Measurements from ENCODE around the gene SLC16A3.

SLC16A3 gene

DNA sequence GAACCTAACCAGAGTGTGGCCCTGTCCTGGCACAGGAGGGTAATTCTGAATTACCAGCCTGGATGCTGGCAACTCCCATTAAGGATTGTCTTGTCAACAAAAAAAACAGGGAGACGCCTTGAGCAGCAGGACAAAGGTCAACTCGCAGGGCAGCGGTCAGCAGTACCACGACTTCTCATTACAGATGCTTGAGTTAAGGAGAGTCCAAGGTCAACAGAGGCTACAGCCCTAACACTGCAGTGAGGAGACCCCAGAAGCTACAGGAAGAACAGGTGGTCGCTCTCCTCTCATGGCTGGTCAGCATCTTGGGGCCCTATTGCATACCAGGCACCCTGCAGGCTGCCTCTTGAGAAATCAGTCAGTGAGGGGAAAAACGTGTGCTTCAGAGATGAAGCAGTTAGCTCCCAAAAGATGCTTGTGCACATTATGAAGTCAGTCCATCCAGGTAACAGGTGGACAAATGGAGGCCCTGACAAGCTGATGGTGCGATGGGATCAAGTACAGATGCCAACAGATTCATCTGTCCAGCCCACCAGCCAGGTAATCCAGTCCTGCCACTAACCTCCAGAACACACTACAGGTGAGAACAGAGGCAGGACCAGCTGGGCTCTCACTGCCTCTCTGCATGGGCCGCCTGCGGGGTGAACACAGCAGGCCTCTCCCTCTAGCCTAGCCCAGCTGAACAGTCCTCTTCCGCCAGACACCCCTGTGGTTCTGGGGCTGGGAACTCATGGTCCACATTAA, 40.5 kb downstream of the SLC16A3 start:
- Mint-ChIP-seq H3K27ac (no peak overlapping the region), H3K27me3 (ENCODE audit: low read depth) (no peaks in the 10 kb centered on the region), H3K4me1 (ENCODE audit: low read depth) (peaks cover 47% of the 10 kb centered on the region), H3K4me3 (no peak overlapping the region), H3K9me3 (no peaks in the 10 kb centered on the region), H3K36me3 (ENCODE audit: low read depth) (peaks cover 38% of the 10 kb centered on the region)

DNA sequence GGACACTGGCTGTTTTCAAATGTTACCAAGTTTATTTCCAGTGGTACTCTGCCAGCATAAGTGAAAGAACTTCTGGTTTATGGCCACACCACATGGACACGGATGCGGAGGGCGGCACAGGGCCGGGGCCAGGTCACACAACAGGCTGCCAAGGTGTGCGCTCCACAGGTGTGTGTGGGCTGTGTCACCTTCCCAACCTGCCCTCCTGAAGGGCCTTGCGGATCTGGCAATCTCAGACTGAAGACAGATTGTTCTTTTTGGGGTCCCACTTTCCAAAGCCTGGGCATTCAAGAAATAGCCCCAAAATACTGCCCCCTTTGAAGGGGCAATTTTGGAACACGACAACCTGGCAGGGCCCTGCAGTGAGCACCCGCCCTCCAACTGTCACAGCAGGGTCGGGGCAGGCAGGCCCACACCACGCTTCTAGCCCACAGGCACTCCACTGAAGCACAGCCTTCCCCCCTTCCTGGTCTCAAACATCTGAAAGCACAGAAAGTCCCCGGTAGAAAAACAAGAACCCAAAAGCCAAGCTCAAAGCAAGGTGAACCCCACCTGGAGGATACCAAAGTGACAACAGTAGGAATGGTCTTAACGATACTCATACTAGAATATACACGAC, 41.1 kb downstream of the SLC16A3 start:
- H3K27me3 Mint-ChIP-seq (ENCODE audit: low read depth) = no peaks in the 10 kb centered on the region
- H3K36me3 Mint-ChIP-seq (ENCODE audit: low read depth) = peaks cover 32% of the 10 kb centered on the region
- no peaks in the 10 kb centered on the region for H3K9me3 Mint-ChIP-seq
- H3K4me3 Mint-ChIP-seq = peak overlapping the region; percentile 43
- H3K4me1 Mint-ChIP-seq (ENCODE audit: low read depth) = peaks cover 50% of the 10 kb centered on the region
- peak overlapping the region; percentile 43 for H3K27ac Mint-ChIP-seq

- Mint-ChIP-seq H3K4me3 (peak overlapping the region; percentile 43), H3K27ac (peak overlapping the region; percentile 15), H3K27me3 (ENCODE audit: low read depth) (no peaks in the 10 kb centered on the region), H3K4me1 (ENCODE audit: low read depth) (peaks cover 50% of the 10 kb centered on the region), H3K9me3 (no peaks in the 10 kb centered on the region), H3K36me3 (ENCODE audit: low read depth) (peaks cover 29% of the 10 kb centered on the region)
Observed at GRCh38 chr17:82270651-82271050, 41.8 kb downstream of the SLC16A3 start.

- Mint-ChIP-seq H3K36me3 (ENCODE audit: low read depth) (peaks cover 22% of the 10 kb centered on the region), H3K4me1 (ENCODE audit: low read depth) (peaks cover 47% of the 10 kb centered on the region), H3K27ac (no peak overlapping the region), H3K27me3 (ENCODE audit: low read depth) (no peaks in the 10 kb centered on the region), H3K9me3 (no peaks in the 10 kb centered on the region), H3K4me3 (peak overlapping the region; percentile 97)
Observed at GRCh38 chr17:82271401-82271800, 42.6 kb downstream of the SLC16A3 start.

- Mint-ChIP-seq H3K27me3 (ENCODE audit: low read depth) (no peaks in the 10 kb centered on the region), H3K27ac (peak overlapping the region; percentile 98), H3K36me3 (ENCODE audit: low read depth) (peaks cover 20% of the 10 kb centered on the region), H3K4me1 (ENCODE audit: low read depth) (peaks cover 37% of the 10 kb centered on the region), H3K4me3 (peak overlapping the region; percentile 97), H3K9me3 (no peaks in the 10 kb centered on the region)
Observed at GRCh38 chr17:82272495-82273326, 43.9 kb downstream of the SLC16A3 start.

- H3K4me1 Mint-ChIP-seq (ENCODE audit: low read depth) = peaks cover 32% of the 10 kb centered on the region
- H3K27me3 Mint-ChIP-seq (ENCODE audit: low read depth) = no peaks in the 10 kb centered on the region
- H3K27ac Mint-ChIP-seq = peak within 1 kb of the TSS; percentile 98
Observed at GRCh38 chr17:82273327-82274133, 44.7 kb downstream of the SLC16A3 start, which contains the start of gene CSNK1D. Gene CSNK1D, minus strand, starts transcription at chr17:82273700. Its CDS starts 319 bp downstream, at chr17:82273381.

DNA sequence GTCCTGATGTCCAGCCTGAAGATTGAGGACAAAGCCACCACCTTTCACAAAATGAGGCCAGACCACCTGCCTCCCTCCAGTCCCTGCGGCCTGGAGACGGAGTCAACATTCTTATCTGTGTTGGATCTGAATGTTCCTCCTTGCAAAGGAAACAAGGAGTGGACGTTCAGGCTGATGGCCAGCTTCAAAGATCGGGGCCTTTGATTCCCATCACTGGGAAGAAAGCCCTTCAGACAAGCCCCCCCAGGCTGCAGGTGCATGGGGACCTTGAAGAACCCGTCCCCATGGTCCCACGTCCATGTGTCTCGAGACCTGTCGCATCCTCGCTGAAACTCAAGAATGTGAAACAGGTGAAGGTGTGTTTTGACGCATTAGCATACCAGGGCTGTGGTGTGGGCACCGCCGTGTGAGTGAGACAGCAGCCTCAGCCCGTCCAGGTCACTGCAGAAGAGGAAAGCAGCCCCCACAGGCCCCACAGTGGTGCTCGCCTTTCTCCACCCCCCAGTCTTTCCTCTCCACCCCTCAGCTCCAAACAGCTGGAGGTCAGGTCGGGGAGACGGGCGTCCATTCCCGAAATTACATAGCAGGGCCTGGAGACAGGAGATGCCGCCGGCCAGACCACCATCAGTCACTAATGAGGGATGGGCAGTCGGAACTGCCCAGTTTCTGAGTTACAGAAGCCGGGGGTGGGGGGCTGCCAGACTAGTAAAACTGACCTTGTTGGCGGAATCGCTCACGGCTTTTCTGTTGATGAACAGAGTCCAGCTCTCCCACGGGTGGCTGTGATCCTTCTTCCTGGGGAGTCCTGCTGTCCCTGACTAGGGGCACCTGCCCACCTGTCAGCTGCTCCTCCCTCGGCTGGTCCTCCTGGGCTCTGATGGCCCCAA, 45.5 kb downstream of the SLC16A3 start:
- no peaks in the 10 kb centered on the region for H3K9me3 Mint-ChIP-seq

More at GRCh38 chr17:82273327-82274133, 44.7 kb downstream of the SLC16A3 start, which contains the start of gene CSNK1D:
- Mint-ChIP-seq H3K9me3 (no peaks in the 10 kb centered on the region), H3K4me3 (peak within 1 kb of the TSS; percentile 97), H3K36me3 (ENCODE audit: low read depth) (peaks cover 20% of the 10 kb centered on the region)

GRCh38 chr17:82275326-82275725, 46.5 kb downstream of the SLC16A3 start:
- no peaks in the 10 kb centered on the region for H3K9me3 Mint-ChIP-seq
- H3K27ac Mint-ChIP-seq = no peak overlapping the region
- H3K4me3 Mint-ChIP-seq = no peak overlapping the region
- H3K4me1 Mint-ChIP-seq (ENCODE audit: low read depth) = peaks cover 19% of the 10 kb centered on the region
- H3K27me3 Mint-ChIP-seq (ENCODE audit: low read depth) = no peaks in the 10 kb centered on the region
- H3K36me3 Mint-ChIP-seq (ENCODE audit: low read depth) = peaks cover 12% of the 10 kb centered on the region

More for the DNA sequence above, 45.5 kb downstream of the SLC16A3 start:
- Mint-ChIP-seq H3K27ac (peak overlapping the region; percentile 1), H3K27me3 (ENCODE audit: low read depth) (no peaks in the 10 kb centered on the region), H3K36me3 (ENCODE audit: low read depth) (peaks cover 17% of the 10 kb centered on the region), H3K4me3 (peak overlapping the region; percentile 17), H3K4me1 (ENCODE audit: low read depth) (peaks cover 26% of the 10 kb centered on the region)

- H3K9me3 Mint-ChIP-seq = no peaks in the 10 kb centered on the region
- no peaks in the 10 kb centered on the region for H3K27me3 Mint-ChIP-seq (ENCODE audit: low read depth)
- no peak overlapping the region for H3K27ac Mint-ChIP-seq
- H3K4me3 Mint-ChIP-seq = peak overlapping the region; percentile 30
- H3K36me3 Mint-ChIP-seq (ENCODE audit: low read depth) = peaks cover 6% of the 10 kb centered on the region
- peaks cover 22% of the 10 kb centered on the region for H3K4me1 Mint-ChIP-seq (ENCODE audit: low read depth)
Observed at GRCh38 chr17:82276938-82277337, 48.1 kb downstream of the SLC16A3 start.

GRCh38 chr17:82277851-82278250, 49.0 kb downstream of the SLC16A3 start:
- no peaks in the 10 kb centered on the region for H3K27me3 Mint-ChIP-seq (ENCODE audit: low read depth)
- peaks cover 18% of the 10 kb centered on the region for H3K4me1 Mint-ChIP-seq (ENCODE audit: low read depth)
- no peaks in the 10 kb centered on the region for H3K9me3 Mint-ChIP-seq
- no peak overlapping the region for H3K27ac Mint-ChIP-seq
- H3K36me3 Mint-ChIP-seq (ENCODE audit: low read depth) = no peaks in the 10 kb centered on the region
- no peak overlapping the region for H3K4me3 Mint-ChIP-seq

DNA sequence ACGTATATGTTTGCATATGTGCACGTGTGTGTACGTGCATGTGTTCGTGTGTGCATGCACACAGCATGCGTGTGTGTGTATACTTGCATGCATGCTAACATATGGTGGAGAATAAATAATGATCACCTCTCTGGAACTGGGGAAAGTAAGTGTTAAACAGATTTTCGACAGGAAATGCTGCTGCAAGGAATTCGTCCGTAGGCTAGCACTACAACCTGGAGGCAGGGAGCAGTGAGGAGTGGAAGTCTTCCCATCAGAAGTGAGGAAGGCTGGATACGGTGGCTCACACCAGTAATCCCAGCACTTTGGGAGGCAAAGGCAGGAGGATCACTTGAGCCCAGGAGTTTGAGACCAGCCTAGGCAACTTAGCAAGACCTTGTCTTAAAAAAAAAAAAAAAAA, 49.5 kb downstream of the SLC16A3 start:
- no peak overlapping the region for H3K4me3 Mint-ChIP-seq
- peaks cover 18% of the 10 kb centered on the region for H3K4me1 Mint-ChIP-seq (ENCODE audit: low read depth)
- no peak overlapping the region for H3K27ac Mint-ChIP-seq
- H3K36me3 Mint-ChIP-seq (ENCODE audit: low read depth) = no peaks in the 10 kb centered on the region
- H3K27me3 Mint-ChIP-seq (ENCODE audit: low read depth) = no peaks in the 10 kb centered on the region
- no peaks in the 10 kb centered on the region for H3K9me3 Mint-ChIP-seq

- H3K27ac Mint-ChIP-seq = no peak overlapping the region
- H3K4me3 Mint-ChIP-seq = no peak overlapping the region
- H3K27me3 Mint-ChIP-seq (ENCODE audit: low read depth) = no peaks in the 10 kb centered on the region
- peaks cover 18% of the 10 kb centered on the region for H3K4me1 Mint-ChIP-seq (ENCODE audit: low read depth)
- H3K36me3 Mint-ChIP-seq (ENCODE audit: low read depth) = no peaks in the 10 kb centered on the region
- H3K9me3 Mint-ChIP-seq = no peaks in the 10 kb centered on the region
Observed at GRCh38 chr17:82278786-82279391, 50.0 kb downstream of the SLC16A3 start.

DNA sequence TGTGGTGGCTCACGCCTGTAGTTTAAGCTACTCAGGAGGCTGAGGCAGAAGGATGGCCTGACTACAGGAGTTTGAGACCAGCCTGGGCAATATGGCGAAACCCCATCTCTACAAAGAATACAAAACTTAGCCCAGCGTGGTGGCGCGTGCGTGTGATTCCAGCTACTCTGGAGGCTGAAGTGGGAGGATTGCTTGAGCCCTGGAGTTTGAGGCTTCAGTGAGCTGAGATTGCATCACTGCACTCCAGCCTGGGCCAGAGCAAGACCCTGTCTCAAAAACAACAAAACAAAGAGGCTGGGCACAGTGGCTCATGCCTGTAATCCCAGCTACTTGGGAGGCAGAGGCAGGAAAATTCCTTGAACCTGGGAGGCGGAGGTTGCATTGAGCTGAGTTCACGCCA, 51.7 kb downstream of the SLC16A3 start:
- Mint-ChIP-seq H3K27ac (no peak overlapping the region), H3K4me1 (ENCODE audit: low read depth) (peaks cover 15% of the 10 kb centered on the region), H3K9me3 (no peaks in the 10 kb centered on the region), H3K4me3 (no peak overlapping the region), H3K27me3 (ENCODE audit: low read depth) (peaks cover 5% of the 10 kb centered on the region), H3K36me3 (ENCODE audit: low read depth) (no peaks in the 10 kb centered on the region)

Measured in T-helper 1 cell treated with Interleukin-12 subunit alpha and Interleukin-12 subunit beta and Interleukin-4 antibody, amounts not matched to agents 30 μg/mL and 1 μg/mL, for 36 hours (primary cell).